Suppressor macrophage treated with lipopolysaccharide for 4 hours (primary cell): Measurements from ENCODE around the gene GPR39.

Experiments
- DNase-seq: peaks from one replicate; pipeline ENCODE4 v3.0.0-alpha.2; 2020

Gene GPR39

DNA sequence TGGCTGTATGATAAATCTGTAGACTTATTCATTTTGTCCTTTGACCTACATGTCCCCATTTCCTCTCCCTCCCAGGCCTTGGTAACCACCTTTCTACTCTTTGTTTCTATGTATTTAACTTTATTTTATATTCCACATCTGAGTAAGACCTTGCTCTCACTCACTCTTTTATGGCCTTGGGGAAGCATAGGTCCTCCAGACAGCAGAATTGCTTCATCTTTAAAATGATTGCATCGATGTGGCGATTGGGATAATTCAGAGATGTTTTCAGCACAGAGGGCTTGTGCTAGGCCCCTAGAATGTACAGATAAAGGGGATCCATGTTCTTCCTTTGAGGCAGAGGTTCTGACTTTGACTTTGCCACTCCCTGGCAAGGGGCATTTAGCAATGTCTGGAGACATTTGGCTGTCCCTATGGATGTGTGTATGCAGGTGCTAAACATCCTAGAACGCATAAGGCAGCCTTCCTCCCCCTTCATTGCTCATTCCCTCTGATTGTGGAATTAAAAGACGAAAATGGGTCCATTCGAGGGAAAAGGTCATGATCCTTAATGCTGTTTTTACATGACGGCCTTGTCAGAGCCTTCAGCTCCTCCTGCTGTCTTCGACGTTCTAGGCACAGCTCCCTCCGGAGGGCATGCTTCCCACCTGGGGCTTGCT, 1.2 kb upstream of the GPR39 start:
- no peak for DNase-seq

DNA sequence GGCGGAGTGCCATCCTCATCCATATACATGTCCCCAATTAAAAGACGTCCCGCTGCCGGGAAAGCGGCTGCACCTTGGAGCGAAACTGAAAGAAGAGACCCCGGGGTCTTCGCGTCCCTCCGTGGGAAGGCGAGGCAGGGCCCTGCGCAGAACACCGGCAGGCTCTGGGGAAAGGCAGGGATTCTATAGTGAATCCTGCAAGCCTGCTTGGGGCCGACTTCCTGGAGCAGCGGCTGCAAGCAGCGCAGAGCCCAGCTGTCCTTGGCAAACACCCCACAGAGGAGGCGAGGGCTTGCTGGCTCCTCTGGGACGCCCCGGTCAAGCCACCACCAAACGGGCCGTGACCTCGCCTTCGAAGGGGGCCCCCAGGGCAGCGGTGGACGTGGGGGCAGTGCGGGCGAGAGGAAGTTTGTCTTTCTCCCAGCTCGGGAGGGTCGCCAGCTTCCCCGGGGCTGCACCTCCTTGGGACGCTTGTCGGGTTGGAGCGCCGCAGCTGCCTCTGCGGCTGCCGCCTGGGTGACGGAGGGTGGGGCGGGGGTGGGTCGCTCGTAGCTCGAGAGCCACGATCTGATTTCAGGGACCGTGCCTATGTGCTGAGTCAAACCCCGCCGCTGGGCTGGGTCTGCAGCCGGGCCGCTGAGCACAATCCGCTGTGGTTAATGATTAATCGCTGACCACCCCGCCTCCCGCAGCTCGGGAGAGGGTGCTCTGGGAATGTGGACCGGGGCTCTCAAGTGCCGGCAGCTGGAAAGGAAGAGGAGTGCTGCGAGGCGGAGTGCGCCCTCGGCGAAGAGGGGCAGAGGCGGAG, 486 bp upstream of the GPR39 start:
- DNase-seq: peak; percentile 54

DNA sequence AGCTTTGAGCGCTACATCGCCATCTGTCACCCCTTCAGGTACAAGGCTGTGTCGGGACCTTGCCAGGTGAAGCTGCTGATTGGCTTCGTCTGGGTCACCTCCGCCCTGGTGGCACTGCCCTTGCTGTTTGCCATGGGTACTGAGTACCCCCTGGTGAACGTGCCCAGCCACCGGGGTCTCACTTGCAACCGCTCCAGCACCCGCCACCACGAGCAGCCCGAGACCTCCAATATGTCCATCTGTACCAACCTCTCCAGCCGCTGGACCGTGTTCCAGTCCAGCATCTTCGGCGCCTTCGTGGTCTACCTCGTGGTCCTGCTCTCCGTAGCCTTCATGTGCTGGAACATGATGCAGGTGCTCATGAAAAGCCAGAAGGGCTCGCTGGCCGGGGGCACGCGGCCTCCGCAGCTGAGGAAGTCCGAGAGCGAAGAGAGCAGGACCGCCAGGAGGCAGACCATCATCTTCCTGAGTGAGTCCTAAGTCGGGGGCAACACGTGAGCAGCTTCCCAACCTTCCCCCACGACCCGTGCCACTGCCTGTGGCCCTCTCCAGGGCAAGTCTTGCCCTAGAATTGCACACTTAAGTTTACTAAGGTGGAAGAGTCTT, 928 bp downstream of the GPR39 start:
- no peak for DNase-seq

DNA sequence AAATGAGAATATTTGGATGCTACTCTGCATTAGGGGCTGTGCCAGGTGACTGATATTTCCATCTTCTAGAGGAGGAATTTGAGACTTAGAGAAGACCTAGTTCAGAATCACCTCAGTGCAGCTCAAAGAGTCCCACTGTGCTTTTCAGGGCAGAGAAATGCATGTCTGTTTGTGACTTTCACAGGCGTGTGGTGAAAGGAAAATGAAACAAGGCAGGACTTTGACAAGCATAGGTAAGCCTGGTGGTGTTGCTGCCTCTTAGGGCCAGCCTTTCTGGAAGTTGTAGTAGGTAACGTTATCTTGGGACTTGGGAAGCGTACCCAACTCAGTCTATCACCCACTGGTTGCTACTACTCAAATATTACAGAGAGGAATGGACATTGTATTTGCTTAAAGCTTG, 2.6 kb downstream of the GPR39 start:
- no peak for DNase-seq

DNA sequence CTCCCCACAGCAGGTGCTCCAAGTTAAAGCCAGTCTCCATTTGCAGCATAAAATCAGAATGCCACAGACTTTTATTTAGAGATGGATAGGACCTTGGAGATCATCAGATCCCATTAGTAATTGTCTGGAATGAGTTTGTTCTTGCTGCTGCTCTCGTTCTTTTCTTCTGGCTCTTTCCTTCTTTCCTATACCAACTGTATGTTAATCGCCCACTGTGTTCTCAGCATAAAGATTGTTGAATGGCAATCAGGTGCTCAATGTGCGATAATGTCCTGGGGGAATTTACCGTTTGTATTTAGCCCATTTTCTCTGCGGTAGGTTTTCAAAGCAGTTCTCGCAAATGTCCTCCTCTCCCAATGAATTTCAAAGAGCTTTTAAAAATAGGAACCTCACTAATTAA, 3.3 kb downstream of the GPR39 start:
- no peak for DNase-seq

DNA sequence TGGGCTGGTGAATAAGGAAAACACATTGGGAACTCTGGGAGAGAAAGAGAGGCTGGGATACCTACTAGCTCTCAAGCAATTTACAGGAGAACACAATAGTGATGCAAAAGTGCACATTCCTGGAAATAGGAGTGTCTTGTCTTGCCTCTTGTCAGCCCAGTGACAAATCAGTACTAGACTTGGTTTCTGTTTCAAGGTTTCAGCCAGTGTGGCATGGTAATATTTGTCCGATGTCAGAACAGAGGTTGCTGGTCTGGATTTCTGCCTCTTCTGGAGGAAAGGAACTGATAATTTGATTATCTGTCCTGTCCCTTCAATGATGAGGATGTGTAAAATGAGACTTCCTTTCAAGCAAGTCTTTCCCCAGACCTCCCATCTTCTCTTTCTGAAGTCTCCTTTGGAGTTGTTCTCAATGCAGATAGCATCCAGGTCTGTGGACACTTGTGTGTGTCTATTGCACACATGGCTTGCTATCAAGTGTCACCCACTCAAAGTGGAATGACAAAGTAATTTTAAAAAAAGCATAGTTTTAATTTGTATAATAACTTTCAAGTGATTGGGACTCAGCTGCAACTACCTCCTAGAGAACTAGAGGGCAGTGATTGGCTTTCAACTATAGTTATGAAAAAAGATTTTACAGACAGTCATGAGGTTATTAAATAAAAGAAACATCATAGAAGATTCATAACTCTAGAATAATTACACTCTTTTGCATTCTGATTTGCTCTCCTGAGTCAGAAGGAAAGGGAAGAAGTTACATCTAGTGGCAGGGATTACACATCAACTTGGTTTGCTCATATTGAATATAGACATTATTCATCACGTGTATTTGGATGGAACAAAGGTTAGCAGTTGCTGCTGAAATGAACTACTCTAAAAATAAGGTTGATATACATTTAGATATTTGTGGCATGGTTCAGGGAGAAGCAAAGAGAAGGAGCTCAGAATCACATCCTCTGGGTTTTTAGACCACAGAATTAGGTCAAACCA, 4.5 kb downstream of the GPR39 start:
- DNase-seq: no peak

DNA sequence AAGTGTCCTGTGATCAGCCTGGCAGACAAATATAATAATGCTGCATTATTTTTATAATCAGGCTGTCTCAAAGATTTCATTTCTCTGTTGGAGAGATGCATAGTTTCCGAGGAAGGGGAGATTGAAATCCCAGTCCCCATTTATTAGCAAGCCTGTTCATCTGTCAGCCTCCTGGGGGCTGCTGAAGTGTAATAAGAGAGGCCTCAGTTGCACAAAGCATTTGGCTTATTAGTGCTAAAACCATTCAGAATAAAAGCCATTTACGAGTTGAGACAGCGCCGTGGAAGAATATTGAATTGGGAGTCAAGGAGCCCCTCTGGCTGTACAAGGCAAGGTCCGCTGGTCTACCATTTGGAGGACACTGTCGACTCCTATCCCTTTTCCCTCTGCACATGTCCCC, 6.1 kb downstream of the GPR39 start:
- DNase-seq: no peak

DNA sequence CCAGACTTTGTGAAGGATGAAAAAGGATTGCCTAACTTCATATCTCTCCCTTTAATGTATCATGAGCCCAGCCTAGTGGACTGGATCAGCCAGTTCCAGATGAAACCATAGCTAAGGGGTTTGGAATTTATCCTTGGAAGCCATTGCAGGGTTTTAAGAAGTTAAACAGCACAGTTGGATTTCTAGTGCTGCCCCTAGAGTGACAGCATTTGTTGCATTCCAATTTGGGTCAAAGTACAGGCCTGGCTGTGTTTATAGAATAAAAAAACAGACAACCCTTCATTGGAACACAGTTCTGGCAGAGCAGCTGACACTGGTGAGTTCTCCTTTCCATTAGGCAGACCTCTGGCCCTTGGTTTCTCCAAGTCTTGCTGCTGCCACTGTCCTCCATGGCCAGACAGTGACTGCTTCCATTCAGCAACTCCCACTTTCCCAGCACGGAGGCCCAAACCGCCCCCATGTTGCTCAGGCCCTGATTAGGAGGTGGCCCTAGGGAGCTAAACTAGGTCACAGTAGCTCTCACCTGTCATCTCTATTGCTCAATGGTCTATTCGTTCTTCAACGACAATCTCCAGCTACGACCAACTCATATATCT, 8.0 kb downstream of the GPR39 start:
- DNase-seq: no peak

DNA sequence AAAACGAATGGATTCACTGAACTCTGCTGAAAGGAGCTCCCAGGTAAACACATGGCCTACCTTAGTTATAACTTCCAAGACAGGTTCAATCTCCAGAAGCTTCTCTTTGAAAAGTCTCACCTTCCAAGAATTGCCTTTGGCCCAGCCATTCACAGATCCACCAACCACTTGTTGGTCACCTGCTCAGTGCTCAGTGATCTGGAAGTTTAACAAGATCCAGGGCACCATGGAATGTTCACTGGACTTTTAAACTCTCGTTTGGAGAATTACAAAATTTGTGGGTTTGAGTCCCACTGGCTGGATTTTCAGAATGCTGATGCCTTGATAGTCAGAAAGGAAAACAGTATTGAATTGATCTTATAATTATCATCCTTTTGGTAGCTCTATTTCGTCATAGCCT, 9.4 kb downstream of the GPR39 start:
- DNase-seq: no peak

DNA sequence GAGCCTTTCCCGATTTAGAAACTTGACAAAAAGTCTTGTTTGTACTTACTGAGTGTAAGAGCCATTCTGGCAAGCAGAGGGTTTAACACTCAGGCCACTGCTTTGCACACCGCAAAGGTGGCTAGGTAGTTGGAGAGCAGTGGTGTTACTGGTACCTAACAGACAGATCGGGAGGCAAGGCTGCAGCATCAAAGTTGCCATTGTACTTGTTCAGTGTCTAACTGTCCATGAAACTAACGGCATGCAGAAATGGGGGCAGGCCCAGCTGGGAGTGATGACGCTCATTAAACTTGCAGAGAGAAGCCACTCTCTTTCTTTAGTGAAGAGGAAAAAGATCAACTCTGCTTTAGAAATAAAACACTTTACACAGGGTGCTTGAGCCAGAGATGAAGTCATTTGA, 10.1 kb downstream of the GPR39 start:
- DNase-seq: no peak

DNA sequence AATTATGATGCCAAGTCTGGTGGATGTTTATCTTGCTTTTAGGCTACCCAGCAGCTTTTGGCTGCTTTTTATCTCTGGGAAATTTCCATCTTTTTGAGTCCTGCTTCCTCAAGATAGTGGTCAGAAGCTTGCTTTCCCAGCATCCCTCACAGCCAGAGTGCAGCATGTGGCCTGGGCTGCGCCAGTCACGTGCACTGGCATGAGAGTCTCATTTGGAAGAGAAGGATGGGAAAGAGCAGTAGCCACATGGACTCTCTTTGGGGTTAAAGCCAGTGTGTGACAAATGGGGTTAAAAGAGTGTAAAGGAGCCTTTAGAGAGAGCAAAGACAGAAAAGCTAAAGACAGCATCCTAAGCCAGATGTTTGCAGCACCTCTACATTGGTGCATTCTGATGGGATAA, 12.7 kb downstream of the GPR39 start:
- DNase-seq: no peak

DNA sequence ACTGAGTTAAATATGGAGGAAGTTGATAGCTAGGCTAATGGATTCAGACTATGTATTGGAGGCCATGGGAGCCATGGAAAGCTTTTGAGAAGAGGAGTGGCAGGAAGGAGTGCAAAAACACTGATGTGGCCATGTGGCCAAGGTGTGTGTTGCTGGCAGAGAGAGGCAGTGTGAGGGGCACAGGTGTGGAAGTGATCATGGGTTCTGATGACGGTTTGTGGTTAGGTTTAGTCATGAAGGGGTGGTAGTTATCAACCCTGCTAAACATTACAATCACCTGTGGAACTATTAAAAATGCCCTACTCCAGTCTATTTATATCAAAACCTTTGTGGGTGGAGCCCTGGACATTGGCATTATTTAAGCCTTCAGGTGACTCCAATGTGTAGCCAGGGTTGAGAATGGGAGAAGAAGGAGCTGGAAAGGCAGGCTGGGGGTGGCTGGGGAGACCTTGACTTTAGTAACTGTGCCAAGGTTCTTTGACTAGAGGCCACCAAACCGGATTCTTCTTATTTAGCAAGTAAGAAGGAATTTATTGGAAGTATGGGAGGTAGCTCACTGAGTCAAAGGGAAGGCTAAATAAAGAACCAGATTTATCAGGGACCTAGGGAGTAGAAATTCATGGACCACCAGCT, 13.5 kb downstream of the GPR39 start:
- no peak for DNase-seq

DNA sequence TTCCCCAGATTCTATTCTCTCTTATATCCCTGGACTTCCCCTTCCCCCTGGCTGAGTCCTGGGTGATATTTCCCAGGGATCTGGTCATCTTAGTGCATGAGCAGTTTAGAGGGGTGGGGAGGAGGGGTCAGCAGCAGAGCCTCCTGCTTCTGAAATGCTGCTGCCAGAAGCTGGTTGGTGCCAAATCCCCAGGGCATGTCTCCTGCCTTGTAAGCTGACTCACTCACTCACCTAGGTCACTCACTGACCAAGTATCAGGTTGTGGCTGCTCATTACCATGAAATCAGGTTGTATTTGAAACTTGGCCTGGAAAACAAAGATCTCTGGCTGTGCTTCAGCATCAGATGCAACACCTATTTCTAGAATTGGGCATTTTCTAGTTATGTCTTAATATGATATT, 14.3 kb downstream of the GPR39 start:
- DNase-seq: no peak

DNA sequence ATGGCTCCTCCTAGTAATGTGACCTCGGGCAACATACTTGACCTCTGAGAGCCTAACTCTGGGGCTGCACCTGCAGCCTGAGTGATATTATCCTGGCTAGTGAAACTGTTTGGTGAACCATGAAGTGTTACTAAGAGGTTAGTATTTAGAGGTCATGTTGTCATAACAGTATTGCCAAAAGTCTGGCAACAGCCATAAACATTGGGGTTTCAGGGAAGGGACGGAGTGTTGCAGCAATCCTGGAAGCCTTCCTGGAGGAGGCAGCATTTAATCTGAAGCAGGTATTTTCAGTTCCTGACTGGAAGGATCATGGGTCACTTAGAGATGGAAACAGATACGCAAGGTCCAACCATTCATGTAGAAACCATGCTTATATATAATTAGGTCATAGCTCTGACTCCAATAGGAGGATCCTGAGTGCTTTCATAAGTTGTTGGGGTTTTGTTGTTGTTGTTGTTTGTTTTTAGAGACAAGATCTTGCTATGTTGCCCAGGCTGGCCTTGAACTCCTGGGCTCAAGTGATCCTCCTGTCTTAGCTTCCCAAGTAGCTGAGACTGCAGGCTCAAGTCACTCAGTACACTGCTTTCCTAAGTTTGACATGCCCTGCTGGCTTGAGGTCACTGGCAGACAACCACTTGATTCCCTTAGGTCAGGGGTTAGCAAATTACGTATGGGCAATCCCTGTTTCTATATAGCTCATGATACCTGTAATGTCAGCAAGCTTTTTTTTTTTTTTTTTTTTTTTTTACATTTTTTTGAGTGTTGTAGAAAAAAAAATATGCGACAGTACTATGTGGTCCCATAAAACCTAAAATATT, 21.5 kb downstream of the GPR39 start:
- DNase-seq: no peak

DNA sequence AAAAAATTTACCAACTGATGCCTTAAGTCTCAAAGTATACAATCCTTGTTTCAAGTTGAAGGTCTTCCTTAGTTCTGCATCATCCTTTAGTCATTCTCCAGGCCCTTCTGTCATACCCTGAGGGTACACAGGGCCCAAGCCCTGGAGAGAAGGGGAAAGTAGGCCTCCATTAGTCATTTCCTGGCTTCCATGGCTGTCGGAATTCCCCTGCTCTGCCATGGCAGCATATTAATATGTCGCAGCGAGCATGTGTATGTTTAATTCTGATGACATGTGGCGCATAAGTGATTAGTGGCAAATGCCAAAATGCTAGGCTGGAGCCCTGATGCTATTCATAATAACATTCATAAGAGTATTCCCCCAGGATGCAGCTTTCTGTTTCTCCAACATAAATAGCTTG, 22.1 kb downstream of the GPR39 start:
- peak; percentile 55 for DNase-seq

DNA sequence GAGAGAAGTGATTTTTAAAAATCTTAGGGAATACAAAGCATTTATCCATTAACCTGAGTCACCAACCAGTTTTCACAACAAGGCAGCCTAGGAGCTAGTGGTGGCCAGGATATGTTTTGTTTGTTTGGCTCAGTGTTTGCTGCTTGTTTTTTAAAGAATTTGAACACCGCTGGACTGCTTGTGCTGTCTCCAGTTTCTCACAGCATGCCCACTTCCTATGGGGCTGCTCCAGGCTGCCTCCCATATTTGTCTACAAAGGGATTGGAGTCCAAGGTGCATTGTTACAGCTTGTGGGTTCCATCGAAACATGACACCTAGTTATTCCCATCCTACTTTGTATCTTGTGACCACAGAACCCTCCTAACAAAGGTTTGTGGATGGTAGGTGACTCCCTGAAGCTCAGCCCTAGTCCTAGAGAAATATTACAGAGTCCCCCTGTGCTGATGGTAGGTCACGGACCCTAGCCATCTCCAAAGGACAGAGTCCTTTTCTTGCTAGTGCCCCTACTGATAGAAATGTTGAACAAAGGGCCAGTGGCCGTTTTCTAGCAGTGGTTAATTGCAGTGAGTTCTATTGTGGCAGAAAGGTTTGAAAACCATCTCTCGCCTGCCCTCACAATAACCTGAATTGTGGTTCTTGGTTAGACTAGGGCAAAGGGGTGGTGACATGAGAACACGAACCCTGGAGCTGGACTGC, 23.2 kb downstream of the GPR39 start:
- DNase-seq: no peak

DNA sequence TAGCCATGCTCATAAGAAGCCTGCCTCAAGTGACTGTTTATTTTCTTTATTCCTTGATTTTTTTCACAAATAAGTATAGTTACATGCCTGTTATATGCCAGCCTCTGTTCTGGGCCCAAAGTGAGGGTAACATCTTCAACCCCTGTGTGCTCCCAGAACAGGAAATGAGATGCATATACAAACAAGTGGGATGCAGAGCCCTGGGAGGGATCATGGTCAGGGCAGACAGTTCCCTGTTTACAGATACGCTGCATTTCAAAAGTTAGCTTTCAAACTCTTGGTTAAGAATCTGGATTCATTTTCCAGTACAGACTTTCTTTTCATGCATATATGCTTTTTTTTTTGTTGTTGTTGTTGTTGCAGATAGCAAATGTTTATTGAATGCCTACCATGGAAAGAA, 24.4 kb downstream of the GPR39 start:
- no peak for DNase-seq

DNA sequence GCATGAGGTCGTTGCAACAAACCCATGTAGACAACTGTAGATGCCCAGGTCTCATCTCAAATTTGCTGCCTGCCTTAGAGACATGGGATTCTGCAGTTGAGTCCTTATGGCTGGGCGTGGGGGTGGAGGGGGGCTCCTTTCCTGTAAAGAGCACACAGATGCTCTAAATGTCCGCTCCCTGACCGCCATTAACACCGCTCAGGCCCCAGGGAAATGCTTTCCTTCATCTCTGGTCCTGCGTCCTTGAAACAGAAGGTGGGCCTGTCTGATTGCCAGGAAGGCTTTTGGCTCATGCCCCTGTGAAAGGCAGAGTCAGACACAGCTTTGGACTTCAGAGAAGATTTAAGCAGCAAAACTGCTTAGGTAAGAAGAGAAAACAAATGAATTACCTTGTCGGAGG, 25.7 kb downstream of the GPR39 start:
- DNase-seq: no peak

DNA sequence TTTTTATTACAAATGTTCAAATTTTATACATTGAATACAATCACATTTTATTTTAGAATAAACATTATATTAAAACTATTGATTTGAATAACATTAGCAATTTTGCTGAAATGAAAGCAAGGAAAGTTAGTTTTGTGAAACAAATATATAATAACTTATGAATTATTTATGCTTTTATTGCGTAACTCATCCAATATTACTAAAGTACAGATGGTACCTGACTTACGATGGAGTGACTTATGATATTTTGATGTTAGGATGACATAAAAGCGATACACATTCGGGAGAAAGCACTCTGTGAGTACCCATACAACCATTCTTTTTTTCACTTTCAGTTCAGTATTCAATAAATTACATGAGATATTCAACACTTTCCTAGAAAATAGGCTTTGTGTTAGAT, 26.5 kb downstream of the GPR39 start:
- DNase-seq: no peak

DNA sequence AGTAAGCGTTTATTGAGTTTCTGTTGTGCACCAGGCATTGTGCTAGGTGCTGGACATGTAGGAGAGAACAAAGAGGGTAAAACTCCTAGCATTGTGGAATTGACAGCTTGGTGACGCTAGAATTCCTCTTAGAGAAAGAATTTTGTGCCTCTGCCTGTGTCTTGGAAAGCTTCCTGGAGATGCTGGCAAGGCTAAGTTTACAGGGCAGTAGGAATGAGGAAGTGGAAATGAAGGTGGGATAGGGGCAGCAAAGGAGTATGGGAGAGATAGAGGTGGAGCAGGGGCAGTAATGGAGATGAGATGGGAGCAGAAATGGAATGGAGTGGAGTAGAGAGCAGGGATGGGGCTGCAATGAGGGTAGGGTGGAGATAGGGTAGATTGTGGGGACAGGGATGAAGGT, 29.8 kb downstream of the GPR39 start:
- DNase-seq: no peak

DNA sequence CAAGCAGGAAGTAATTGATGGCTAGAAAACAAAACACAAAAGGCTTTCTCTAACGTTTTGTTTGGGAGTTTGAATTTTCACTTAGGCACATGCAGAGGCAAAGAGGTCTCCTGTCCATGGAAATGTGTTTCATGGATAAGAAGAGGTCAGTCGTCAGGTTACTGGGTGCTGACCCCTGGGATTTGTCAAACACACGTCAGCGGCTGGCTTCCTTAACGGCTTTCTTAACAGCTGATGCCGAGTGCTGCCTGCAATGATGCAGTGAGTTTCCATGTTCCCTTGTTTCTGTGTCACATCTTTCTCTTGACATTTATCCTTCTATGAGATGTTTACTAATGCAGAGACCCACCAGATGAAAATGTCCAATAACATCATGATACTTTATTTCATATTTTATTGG, 31.7 kb downstream of the GPR39 start:
- peak; percentile 4 for DNase-seq
